ENCODE measurements around the gene CEP162.

GRCh38 chr6:84263557-84263956 is 36.1 kb upstream of the CEP162 start:
- no peak for TF ChIP-seq EGR1 (IDR thresholded peaks at IDR 0.05; ENCODE audit: borderline replicate concordance, low read depth, low read length)
- TF ChIP-seq SP1 (IDR thresholded peaks at IDR 0.05; ENCODE audit: low read depth, low read length) = no peak
- no peak for TF ChIP-seq POLR2A (IDR thresholded peaks at IDR 0.05; ENCODE audit: control extremely low read depth in 1 of 2, low read depth in 2 of 2, low read length in 2 of 2)
- TF ChIP-seq, protein P1, sequence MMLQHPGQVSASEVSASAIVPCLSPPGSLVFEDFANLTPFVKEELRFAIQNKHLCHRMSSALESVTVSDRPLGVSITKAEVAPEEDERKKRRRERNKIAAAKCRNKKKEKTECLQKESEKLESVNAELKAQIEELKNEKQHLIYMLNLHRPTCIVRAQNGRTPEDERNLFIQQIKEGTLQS (IDR thresholded peaks at IDR 0.05; ENCODE audit: insufficient read depth, low read depth, low read length) = no peak
- TF ChIP-seq ZNF274 (IDR thresholded peaks at IDR 0.05; ENCODE audit: borderline replicate concordance, extremely low read depth, low read length) = no peak
- TF ChIP-seq GABPA (IDR thresholded peaks at IDR 0.05; ENCODE audit: borderline replicate concordance, insufficient read depth, low read length) = no peak
- TF ChIP-seq, protein P2, sequence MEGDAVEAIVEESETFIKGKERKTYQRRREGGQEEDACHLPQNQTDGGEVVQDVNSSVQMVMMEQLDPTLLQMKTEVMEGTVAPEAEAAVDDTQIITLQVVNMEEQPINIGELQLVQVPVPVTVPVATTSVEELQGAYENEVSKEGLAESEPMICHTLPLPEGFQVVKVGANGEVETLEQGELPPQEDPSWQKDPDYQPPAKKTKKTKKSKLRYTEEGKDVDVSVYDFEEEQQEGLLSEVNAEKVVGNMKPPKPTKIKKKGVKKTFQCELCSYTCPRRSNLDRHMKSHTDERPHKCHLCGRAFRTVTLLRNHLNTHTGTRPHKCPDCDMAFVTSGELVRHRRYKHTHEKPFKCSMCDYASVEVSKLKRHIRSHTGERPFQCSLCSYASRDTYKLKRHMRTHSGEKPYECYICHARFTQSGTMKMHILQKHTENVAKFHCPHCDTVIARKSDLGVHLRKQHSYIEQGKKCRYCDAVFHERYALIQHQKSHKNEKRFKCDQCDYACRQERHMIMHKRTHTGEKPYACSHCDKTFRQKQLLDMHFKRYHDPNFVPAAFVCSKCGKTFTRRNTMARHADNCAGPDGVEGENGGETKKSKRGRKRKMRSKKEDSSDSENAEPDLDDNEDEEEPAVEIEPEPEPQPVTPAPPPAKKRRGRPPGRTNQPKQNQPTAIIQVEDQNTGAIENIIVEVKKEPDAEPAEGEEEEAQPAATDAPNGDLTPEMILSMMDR (IDR thresholded peaks at IDR 0.05; ENCODE audit: control extremely low read depth in 1 of 3, insufficient read depth in 1 of 3, low read depth in 1 of 3, low read length in 3 of 3) = no peak
- no peak for TF ChIP-seq MAFK (IDR thresholded peaks at IDR 0.05; ENCODE audit: low read depth, low read length)
- TF ChIP-seq, protein P3, sequence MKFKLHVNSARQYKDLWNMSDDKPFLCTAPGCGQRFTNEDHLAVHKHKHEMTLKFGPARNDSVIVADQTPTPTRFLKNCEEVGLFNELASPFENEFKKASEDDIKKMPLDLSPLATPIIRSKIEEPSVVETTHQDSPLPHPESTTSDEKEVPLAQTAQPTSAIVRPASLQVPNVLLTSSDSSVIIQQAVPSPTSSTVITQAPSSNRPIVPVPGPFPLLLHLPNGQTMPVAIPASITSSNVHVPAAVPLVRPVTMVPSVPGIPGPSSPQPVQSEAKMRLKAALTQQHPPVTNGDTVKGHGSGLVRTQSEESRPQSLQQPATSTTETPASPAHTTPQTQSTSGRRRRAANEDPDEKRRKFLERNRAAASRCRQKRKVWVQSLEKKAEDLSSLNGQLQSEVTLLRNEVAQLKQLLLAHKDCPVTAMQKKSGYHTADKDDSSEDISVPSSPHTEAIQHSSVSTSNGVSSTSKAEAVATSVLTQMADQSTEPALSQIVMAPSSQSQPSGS (IDR thresholded peaks at IDR 0.05; ENCODE audit: low read length) = no peak
- no peak for TF ChIP-seq SUZ12 (IDR thresholded peaks at IDR 0.05; ENCODE audit: low read length)
- TF ChIP-seq SP4 (IDR thresholded peaks at IDR 0.05; ENCODE audit: low read length) = no peak
- no peak for TF ChIP-seq CHD2 (IDR thresholded peaks at IDR 0.05; ENCODE audit: low read length)
- no peak for TF ChIP-seq FOSL1 (IDR thresholded peaks at IDR 0.05; ENCODE audit: insufficient read depth, low read depth, low read length)
- TF ChIP-seq RNF2 (IDR thresholded peaks at IDR 0.05; ENCODE audit: borderline replicate concordance, low read depth, low read length, missing control alignments, poor library complexity, severe bottlenecking) = no peak

Measured in H1 (cell line).